Measurements from ENCODE around the gene DRAP1. TPM values are rescaled to one million over a fixed set of nuclear protein-coding genes. Genes with fewer than 3 reads are reported as not detected.

DRAP1 gene
- polyA plus RNA-seq, 4 donors: 73.3 to 131 (median 95.7) TPM

DNA sequence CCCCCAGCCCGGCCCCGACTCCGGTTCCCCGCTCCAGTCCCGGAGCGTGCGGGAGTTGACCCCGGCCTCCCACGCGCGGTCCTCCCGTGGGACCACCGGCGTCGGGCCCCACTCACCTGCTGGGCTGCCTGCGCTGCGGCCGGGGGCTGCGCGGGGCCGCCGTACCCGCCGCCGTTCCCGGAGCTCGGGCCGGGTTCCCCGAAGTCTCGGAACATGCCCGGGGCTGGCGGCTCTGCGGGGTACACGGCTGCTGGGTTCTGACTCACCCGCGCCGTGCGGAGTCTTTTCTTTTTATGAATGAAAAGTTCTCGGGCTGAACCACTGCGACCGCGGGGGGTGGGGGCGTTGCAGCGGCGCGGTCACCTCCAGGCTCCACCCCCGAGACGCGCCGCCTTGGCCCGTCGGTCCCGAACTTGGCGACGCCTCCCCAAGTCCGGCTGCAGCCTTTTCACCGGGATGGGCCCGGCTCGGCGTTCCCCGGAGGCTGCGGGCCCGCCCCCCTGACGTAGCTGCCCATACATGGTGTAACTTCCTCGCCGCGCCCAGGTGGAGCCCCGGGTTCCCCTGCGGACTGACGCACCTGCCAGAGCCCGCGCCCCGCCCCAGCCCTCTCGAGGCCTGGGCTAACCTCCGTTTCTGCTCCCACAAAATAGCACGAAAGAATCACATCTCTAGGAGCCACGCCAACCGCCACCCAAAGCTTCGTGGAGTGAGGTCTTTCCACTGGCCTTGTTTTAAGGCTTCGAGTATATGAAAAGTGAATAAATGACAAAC, 18.9 kb upstream of the DRAP1 start, which contains the start of gene FOSL1:
Gene FOSL1 (minus strand): TSS at position 264 of the 774 bp plus-strand sequence. CDS start 49 bp downstream, at position 215.
- DNase-seq (ENCODE audit: low read depth in 4 of 4, low spot score in 2 of 4): peak in 1 of 4 donors; percentile 32

DNA sequence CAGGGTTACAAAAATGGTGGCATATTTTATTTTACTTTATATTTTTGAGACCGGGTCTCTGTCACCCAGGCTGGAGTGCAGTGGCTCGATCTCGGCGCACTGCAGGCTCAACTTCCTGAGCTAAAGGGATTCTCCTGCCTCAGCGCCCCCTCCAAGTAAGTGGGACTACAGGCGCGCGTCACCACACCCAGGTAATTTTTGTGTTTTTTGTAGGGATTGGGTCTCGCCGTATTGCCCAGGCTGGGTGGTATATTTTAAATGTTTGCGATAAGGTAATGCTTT, 18.4 kb upstream of the DRAP1 start:
- no peak for DNase-seq (ENCODE audit: low read depth in 4 of 4, low spot score in 2 of 4)

DNA sequence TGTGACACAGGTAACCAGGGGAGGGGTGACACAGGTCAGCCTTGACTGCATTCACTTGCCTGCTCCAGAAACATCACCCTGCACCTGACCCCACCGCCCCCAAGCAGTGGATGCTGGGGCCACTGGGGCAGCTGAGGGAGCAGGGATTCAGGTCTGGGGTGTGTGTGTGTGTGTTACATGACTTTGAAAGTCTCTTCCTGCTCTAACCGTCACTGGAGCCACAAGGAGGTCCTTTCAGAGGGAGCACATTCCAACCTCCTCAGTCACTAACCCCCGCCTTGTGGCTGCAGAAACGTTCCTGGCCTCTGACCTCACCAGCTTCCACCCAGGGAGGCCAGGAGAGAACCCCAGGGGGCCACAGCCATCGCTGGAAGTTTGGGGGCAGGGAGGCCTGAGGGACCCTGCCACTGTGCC, 16.2 kb upstream of the DRAP1 start:
- DNase-seq (ENCODE audit: low read depth in 4 of 4, low spot score in 2 of 4): no peak

DNA sequence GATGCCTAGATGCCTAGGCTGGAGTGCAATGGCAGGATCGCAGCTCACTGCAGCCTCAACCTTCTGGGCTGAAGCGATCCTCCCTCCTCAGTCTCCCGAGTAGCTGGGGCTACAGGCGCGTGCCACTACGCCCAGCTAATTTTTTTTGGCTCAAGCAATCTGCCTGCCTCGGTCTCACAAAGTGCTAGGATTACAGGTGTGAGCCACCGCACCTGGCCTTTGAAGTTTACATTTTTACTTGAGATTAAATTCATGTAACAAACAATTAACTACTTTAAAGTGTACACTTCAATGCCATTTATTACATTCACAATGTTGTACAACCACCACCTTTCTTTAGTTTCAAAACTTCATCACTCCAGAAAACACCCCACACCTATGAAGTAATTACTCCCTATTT, 15.5 kb upstream of the DRAP1 start:
- DNase-seq (ENCODE audit: low read depth in 4 of 4, low spot score in 2 of 4): no peak

GRCh38 chr11:65906602-65907001, 12.6 kb upstream of the DRAP1 start:
- DNase-seq (ENCODE audit: low read depth in 4 of 4, low spot score in 2 of 4): no peak

GRCh38 chr11:65907878-65908277, 11.3 kb upstream of the DRAP1 start:
- DNase-seq (ENCODE audit: low read depth in 4 of 4, low spot score in 2 of 4): no peak

- DNase-seq (ENCODE audit: low read depth in 4 of 4, low spot score in 2 of 4): no peak
These were observed 7.3 kb upstream of the DRAP1 start for GRCh38 chr11:65911682-65912568.

DNA sequence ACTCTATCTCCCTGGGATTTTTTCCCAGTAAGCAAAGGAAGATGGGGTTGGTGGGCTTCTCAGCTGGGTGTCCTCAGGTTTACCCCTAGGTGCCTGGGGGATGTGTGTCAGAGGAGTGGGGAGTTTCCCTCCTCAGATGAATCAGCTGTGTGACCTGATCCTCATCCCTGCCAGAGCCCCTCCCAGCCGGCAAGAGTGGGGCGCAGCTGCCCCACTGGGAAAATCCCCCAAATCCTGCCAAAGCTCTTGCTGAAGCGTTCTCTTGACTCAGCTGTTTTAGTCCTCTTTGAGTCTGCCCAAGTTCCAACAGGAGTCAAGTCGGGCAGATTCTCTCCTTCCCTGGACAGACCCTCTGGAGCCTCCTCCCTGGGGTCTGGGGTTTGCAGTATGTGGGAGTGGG, 6.4 kb upstream of the DRAP1 start:
- no peak for DNase-seq (ENCODE audit: low read depth in 4 of 4, low spot score in 2 of 4)

DNA sequence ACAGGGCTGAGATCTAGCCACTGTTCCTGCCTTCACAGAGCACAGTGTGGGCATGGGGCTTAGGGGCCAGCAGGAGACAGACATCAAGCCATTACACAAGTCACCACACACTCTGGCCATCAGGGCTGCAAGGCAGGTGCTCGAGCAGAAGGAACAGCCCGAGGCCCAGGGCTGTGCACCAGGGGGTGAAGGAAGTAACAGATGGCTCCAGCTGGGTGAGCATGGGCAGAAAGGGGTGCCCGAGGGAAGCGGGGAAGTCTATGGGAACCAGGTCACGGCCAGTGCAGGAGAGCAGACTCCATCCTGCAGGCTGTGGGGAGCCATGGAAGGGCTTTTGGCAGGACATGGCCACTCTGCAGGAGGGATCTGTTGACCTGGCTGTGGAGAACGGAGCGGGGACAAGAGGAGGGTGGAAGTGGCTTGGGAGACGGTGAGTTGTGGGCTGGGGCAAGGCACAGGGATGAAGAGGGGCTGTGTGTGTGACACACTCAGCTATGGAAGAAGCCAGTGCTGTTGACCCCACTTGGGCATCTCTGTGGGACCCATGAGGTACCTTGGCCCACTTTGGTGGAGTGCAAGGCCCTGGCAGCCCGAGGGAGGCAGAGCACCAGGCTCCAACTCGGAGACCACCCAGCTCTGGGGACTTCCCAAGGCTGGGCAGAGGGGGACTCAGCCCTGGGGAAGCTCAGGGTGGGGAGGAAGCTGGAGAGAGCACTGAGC, 4.0 kb upstream of the DRAP1 start:
- DNase-seq (ENCODE audit: low read depth in 4 of 4, low spot score in 2 of 4): no peak

DNA sequence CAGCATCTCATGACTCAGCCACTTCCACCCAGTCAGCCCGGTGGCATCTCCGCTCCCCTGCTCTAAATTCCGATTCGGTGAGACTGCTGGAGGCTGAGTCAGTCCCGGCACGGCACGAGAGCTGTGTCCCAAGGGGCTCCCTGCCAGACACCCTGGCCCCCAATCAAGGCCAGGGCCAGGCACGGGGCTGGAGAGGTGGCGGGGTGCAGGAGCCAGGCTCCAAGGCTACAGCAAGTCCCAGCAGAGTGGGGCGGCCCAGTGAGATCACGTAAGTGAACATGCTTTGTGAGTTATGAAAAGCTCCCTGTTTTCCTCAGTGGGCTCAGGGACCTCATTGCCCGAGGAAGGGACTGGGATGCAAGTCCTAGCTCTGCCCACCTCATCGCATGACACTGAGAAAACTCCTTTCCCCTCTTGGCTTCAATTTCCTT, 3.4 kb upstream of the DRAP1 start:
- DNase-seq (ENCODE audit: low read depth in 4 of 4, low spot score in 2 of 4): no peak

DNA sequence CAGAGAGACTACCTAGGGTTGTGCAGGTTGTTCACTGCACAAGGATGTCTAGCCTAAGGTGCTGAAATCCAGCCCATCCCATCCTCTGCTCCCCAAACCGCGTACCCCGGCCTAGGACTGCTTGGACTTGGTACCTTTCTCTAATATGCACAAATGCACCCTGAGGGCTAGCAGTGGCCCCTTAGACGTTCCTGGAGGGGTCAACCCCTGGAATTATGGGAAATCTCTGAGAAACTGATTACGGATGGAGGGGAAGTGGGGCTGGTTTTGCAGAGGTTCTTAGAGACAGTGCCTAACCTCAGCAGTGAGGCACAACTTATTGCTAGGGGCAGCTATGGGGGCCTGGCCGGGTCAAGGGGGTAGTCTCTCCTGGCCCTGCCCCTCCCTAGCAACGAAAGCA, 2.8 kb upstream of the DRAP1 start:
- no peak for DNase-seq (ENCODE audit: low read depth in 4 of 4, low spot score in 2 of 4)

DNA sequence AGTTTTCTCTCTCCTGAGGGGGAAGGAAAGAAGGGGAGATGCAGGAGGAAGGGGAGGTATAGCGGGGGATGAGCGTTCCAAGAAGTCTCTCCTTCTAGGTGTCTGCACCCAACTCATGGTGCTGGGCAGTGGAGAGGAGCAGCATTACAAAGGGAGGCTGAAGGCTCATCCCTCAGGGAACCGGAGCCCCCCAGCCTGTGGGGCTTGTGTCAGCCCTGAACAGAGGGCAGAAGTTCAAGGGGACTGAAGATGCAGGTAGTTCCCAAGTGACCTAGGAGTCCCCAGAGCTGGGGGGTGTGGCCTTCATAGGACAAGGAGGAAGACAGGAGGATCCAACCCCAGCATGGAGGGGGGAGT, 2.2 kb upstream of the DRAP1 start:
- no peak for DNase-seq (ENCODE audit: low read depth in 4 of 4, low spot score in 2 of 4)

GRCh38 chr11:65917434-65918210, 1.6 kb upstream of the DRAP1 start:
- no peak for DNase-seq (ENCODE audit: low read depth in 4 of 4, low spot score in 2 of 4)

- DNase-seq (ENCODE audit: low read depth in 4 of 4, low spot score in 2 of 4): no peak
These were observed 750 bp upstream of the DRAP1 start, which contains the start of gene C11orf68 for GRCh38 chr11:65918211-65919140. C11orf68 (minus strand) TSS chr11:65919062; CDS start chr11:65919031, 31 bp downstream.

DNA sequence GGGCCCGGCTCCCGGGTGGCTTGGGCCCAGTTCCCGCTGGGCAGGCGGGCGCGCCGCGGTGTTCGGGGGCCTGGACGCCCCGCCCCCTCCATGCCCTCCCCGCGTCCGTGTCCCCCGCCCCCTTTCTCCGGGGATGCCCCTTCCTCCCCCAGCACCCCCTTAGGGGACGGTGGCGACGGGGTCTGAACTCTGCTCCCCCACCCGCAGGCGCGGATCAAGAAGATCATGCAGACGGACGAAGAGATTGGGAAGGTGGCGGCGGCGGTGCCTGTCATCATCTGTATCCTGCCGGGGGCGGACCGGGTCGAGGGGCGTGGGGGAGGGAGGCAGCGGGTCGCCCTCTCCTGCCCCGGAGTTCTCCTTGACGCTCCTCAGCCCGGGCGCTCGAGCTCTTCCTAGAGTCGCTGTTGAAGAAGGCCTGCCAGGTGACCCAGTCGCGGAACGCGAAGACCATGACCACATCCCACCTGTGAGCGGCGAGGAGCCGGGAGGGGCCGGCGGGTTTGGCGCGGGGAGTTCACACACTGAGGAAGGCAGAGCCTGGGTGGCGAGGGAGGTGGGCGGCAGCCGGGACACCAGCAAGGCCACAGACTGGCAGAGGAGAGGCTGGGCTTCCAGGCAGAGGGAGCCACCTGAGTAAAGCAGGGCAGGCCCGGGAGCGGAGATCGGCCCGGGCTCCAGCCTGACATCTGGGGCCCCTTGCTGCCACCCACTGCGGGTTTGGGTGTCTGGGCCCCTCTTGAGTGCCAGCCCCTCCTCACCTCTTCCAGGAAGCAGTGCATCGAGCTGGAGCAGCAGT, 546 bp downstream of the DRAP1 start:
- DNase-seq (ENCODE audit: low read depth in 4 of 4, low spot score in 2 of 4): no peak

DNA sequence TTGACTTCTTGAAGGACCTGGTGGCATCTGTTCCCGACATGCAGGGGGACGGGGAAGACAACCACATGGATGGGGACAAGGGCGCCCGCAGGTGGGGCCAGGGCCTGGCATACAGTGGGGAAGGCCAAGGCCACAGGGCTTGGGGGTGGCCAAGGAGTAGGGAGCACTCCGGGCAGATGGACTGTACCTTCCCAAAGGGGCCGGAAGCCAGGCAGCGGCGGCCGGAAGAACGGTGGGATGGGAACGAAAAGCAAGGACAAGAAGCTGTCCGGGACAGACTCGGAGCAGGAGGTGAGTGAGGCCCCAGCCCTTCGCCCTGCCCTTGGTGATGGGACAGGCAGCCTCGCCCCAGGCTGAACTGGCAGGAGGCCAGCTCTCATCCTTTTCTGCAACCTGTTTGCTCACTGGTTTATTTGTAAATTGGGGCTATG, 1.2 kb downstream of the DRAP1 start:
- DNase-seq (ENCODE audit: low read depth in 4 of 4, low spot score in 2 of 4): no peak

DNA sequence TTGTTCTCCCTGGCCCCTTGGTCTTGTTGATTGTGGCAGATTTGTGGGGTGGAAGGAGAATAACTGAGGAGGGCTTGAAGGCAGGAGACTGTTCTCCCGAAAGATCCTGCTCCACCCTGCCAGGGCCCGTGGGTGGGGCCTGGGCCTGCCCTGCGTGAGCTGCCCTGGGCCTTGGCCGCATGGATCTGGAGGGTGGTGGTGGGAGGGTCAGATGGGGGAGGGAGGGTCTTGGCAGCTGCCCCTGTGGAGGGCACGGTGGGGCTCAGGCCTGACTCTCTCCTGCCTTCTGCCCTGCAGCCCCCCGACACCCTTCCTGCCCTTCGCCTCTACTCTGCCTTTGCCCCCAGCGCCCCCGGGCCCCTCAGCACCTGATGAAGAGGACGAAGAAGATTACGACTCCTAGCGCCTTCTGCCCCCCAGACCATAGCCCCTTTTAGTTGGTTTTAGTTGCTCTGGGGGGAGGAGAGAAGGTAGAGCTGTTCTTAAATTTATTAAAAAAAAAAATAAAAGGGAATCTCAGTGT, 1.9 kb downstream of the DRAP1 start:
- DNase-seq (ENCODE audit: low read depth in 4 of 4, low spot score in 2 of 4): no peak

DNA sequence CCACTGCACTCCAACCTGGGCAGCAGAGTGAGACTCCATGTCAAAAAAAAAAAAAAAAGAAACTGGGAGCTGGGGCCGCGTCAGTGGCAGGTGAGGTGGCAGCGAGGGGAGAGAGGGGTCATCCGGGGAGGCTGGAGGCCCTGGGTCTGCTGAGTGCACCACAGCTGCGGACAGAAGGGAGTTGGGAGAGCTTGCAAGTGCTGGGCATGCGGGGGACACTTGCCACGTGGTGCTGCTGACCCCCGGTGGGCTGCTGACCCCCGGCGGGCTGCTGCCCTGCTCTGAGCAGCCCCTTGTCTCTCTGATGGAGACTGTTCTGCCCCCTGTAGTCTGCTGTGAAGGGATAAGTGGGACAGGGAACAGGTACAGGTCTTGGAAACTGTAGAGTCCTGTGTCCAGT, 2.6 kb downstream of the DRAP1 start:
- no peak for DNase-seq (ENCODE audit: low read depth in 4 of 4, low spot score in 2 of 4)
